ENCODE data around the gene AP1M2.
"Not testable (repeated sequence)": the region's sequence is repeated elsewhere in the genome, so short reads cannot be mapped to it uniquely, and the experiment has no call there.

Gene AP1M2

DNA sequence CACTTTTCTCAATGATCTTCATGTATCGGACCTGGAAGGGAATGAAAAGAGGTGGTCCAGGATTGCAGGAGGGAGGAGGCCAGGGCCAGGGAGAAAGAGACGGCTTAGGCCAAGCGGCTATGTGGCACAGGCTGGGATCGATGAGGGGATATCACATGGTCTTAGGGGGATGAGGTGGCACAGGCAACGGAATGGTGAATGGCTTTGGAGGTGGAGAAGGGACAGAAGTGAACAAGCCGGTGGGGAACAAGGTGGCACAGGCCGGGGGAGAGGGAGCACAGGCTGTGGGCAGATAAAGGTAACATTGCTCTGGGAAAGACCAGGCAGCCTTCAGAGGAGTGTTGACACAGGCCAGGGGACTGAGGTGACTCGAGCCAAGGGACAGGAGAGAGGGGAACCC lies 12.7 kb downstream of the AP1M2 start:
- in situ Hi-C loops (cut with MboI; ENCODE audit: low pct_unique_long_range_greater_than_20kb, low sequenced_read_pairs, unreplicated experiment), result no loop called here
- TF ChIP-seq, protein P1, sequence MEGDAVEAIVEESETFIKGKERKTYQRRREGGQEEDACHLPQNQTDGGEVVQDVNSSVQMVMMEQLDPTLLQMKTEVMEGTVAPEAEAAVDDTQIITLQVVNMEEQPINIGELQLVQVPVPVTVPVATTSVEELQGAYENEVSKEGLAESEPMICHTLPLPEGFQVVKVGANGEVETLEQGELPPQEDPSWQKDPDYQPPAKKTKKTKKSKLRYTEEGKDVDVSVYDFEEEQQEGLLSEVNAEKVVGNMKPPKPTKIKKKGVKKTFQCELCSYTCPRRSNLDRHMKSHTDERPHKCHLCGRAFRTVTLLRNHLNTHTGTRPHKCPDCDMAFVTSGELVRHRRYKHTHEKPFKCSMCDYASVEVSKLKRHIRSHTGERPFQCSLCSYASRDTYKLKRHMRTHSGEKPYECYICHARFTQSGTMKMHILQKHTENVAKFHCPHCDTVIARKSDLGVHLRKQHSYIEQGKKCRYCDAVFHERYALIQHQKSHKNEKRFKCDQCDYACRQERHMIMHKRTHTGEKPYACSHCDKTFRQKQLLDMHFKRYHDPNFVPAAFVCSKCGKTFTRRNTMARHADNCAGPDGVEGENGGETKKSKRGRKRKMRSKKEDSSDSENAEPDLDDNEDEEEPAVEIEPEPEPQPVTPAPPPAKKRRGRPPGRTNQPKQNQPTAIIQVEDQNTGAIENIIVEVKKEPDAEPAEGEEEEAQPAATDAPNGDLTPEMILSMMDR (IDR thresholded peaks at IDR 0.05; ENCODE audit: extremely low read depth, insufficient read depth, missing control alignments), result no peak
- no peak for DNase-seq (ENCODE audit: low spot score)

DNA sequence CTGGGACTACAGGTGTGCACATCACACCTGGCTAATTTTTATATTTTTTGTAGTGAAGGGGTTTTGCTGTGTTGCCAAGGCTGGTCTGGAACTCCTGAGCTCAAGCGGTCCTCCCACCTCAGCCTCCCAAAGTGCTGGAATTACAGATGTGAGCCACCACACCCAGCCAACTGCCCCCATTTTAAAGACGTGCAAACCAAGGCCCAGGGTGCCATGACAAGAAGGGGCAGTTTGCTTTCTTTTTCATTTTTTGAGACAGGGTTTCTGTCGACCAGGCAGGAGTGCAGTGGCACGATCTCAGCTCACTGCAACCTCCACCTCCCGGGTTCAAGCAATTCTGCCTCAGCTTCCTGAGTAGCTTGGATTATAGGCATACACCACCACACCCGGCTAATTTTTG lies 13.3 kb downstream of the AP1M2 start:
- in situ Hi-C loops (cut with MboI; ENCODE audit: low pct_unique_long_range_greater_than_20kb, low sequenced_read_pairs, unreplicated experiment); DNase-seq (ENCODE audit: low spot score): not testable (repeated sequence)

DNA sequence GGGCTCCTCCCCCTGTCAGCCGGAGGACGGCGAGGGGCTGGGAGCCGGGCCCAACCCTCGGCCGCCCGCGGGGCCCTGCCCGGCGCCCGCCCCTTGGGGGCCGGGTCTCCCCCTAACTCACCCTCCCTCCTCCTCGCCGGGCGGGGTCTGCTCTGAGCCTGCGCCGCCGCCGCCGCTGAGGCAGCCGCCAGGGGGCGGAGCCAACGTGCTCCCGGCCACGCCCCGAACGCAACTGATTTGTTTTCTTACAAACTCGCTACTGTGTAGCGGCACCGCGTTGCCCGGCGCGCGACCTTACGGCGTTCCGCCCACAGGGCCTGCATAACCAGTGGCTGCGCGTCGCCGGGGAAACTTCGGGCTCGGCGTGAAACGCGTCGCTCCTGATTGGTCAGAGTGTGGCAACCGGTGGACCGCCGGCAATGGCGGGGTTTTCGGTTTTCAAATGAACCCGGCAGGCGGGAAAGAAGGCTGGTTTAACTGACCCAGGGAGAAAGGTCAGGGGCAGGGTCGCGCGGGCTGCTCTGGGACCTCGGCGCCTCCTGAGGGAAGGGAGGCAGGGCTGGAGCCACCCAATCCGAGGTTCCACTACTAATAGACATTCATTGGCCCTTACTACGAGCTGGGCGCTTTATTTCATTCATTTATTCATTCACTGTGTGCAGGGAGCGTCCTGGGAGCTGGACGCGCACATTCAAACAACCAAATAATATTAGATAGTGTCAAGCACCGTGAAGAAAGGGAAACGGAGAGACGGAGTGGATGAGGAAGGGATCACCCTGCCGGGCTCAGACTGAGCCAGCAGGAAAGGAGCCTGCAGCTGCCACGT lies 18.1 kb downstream of the AP1M2 start, which contains the start of gene CDKN2D:
Gene CDKN2D (minus strand): TSS at position 154 of the 826 bp plus-strand sequence. CDS start 326 bp downstream, outside the sequence.
- in situ Hi-C loops (cut with MboI; ENCODE audit: low pct_unique_long_range_greater_than_20kb, low sequenced_read_pairs, unreplicated experiment), result no loop called here
- DNase-seq (ENCODE audit: low spot score), result peak; percentile 91
- TF ChIP-seq, protein P1 (IDR thresholded peaks at IDR 0.05; ENCODE audit: extremely low read depth, insufficient read depth, missing control alignments), result no peak

DNA sequence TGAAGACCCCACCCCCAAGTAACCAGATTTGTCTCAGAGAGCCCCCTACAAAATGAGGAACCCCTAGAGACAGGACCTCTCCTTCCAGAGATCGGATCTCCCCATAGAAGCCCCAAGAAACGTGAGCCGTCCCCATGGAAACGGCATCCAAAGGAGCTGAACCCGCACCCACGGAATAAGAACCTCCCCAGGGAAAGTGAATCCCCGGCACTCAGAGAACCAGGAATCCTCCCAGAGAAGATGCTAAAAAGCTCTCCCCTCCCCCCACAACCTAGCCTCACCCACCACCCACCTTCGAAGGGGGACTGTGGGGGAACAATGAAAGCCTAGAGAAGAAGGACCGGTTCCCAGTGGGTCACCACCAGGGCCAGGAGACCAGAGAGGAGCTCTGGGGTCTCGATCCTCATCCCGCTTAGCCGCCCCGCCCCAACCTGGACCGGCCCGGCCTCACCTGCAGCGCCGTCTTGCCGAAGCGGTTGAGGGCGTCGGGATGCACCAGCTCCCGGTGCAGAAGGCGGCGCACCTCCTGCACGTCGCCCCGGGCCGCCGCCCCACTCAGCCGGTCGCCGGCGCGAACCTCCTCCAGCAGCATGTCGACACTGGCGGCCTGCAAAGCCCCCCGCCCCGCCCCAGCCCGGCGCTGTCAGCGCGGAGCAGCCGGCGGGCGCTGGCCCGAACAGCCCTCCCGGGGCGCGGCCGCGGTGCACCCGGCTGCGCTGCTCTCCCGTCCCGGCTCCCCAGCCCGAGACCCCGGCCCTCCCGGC lies 18.9 kb downstream of the AP1M2 start:
- DNase-seq (ENCODE audit: low spot score), result peak; percentile 5
- TF ChIP-seq, protein P1 (IDR thresholded peaks at IDR 0.05; ENCODE audit: extremely low read depth, insufficient read depth, missing control alignments), result no peak
- in situ Hi-C loops (cut with MboI; ENCODE audit: low pct_unique_long_range_greater_than_20kb, low sequenced_read_pairs, unreplicated experiment), result no loop called here

DNA sequence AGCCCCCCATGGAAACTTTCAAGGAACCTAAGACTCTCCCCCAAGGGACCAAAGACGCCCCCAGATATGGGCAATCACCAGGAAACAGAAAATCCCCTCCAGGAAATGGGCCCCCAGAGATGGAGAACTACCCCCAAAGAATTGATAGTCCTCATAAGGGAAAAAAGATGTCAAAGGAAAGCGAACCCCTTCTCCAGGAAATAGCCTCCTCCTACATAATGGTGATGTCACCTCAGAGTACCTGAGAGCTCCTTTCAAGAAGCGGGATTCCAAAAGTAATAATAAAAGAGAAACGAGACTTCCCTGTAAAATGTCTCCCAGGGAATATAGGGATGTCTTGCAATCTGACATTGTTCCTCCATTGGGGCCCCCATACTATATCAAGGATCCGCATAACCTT lies 19.5 kb downstream of the AP1M2 start:
- DNase-seq (ENCODE audit: low spot score), result peak; percentile 4
- TF ChIP-seq, protein P1 (IDR thresholded peaks at IDR 0.05; ENCODE audit: extremely low read depth, insufficient read depth, missing control alignments), result no peak
- in situ Hi-C loops (cut with MboI; ENCODE audit: low pct_unique_long_range_greater_than_20kb, low sequenced_read_pairs, unreplicated experiment), result no loop called here

DNA sequence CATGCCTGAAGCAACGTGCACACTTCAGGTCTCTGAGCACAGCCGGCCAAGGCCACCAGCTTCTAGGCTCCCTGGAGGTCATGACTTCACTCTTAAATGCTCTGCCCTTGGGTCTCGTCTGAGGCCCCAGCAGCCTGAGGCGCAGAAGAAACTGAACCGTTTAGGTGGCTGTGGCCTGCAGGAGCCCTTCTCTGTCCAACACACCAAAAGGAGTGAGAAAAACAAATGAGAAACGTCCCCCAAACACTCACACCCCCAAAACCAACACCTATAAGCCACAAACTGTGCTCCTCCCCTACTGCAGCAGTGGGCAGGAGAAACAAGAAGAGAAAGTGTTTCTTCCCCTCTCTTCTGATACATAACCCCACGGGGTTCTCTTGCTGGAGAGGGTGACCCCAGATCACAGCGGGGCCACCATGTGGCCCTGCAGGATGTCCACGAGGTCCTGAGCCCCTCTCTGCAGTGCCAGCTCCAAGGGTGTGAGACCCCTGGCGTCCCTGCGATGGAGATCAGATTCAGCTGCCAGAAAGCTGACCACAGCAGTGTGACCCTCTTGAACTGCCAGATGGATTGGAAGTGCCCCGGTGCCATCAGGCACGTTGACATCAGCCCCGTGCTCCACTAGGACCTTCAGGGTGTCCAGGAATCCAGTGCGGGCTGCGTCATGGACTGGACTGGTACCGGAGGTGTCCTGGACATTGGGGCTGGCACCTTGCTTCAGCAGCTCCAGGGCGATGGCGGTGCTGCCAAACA lies 20.3 kb downstream of the AP1M2 start:
- peak; percentile 83 for DNase-seq (ENCODE audit: low spot score)
- TF ChIP-seq, protein P1 (IDR thresholded peaks at IDR 0.05; ENCODE audit: extremely low read depth, insufficient read depth, missing control alignments), result no peak

More for the DNA sequence above, 20.3 kb downstream of the AP1M2 start:
- in situ Hi-C loops (cut with MboI; ENCODE audit: low pct_unique_long_range_greater_than_20kb, low sequenced_read_pairs, unreplicated experiment), result no loop called here

All from GM13977 (cell line).